Measurements from ENCODE around the gene THSD7A. TPM values are rescaled to one million over a fixed set of nuclear protein-coding genes. Genes with fewer than 3 reads are reported as not detected.

Gene THSD7A
- polyA plus RNA-seq, 3 donors from 2014 or later = not detected

- Mint-ChIP-seq H3K27ac (no peak overlapping the region), H3K9me3 (peaks cover 1 to 42% (median 14%) of the 10 kb centered on the region in 6 donors), H3K36me3 (no peaks in the 10 kb centered on the region), H3K4me1 (no peaks in the 10 kb centered on the region), H3K27me3 (ENCODE audit: low read depth in 3 of 3) (no peaks in the 10 kb centered on the region), H3K4me3 (no peak overlapping the region)
- no peak for DNase-seq
These were observed 43.4 kb downstream of the THSD7A start for GRCh38 chr7:11788568-11788967.

- DNase-seq = no peak
- Mint-ChIP-seq H3K9me3 (peaks cover 1 to 42% (median 13%) of the 10 kb centered on the region in 6 donors), H3K4me1 (no peaks in the 10 kb centered on the region), H3K27ac (no peak overlapping the region), H3K27me3 (ENCODE audit: low read depth in 3 of 3) (no peaks in the 10 kb centered on the region), H3K4me3 (no peak overlapping the region), H3K36me3 (no peaks in the 10 kb centered on the region)
These were observed 44.5 kb downstream of the THSD7A start for GRCh38 chr7:11787534-11787933.

- Mint-ChIP-seq H3K36me3 (no peaks in the 10 kb centered on the region), H3K4me1 (no peaks in the 10 kb centered on the region), H3K9me3 (peaks cover 1 to 37% (median 14%) of the 10 kb centered on the region in 6 donors), H3K27ac (no peak overlapping the region), H3K27me3 (ENCODE audit: low read depth in 3 of 3) (no peaks in the 10 kb centered on the region), H3K4me3 (no peak overlapping the region)
- DNase-seq = no peak
These were observed 45.8 kb downstream of the THSD7A start for GRCh38 chr7:11786186-11786585.

- Mint-ChIP-seq H3K4me3 (no peak overlapping the region), H3K27ac (no peak overlapping the region), H3K27me3 (ENCODE audit: low read depth in 3 of 3) (peaks cover 0 to 1% (median 0%) of the 10 kb centered on the region in 3 donors), H3K36me3 (no peaks in the 10 kb centered on the region), H3K4me1 (no peaks in the 10 kb centered on the region), H3K9me3 (peaks cover 1 to 41% (median 14%) of the 10 kb centered on the region in 6 donors)
- no peak for DNase-seq
These were observed 47.0 kb downstream of the THSD7A start for GRCh38 chr7:11784769-11785536.

GRCh38 chr7:11779864-11780674 is 51.9 kb downstream of the THSD7A start:
- Mint-ChIP-seq H3K9me3 (peaks cover 6 to 27% (median 11%) of the 10 kb centered on the region in 6 donors), H3K36me3 (no peaks in the 10 kb centered on the region), H3K4me1 (no peaks in the 10 kb centered on the region), H3K27ac (no peak overlapping the region), H3K4me3 (no peak overlapping the region), H3K27me3 (ENCODE audit: low read depth in 3 of 3) (peaks cover 0 to 1% (median 0%) of the 10 kb centered on the region in 3 donors)
- no peak for DNase-seq

- Mint-ChIP-seq H3K27me3 (ENCODE audit: low read depth in 3 of 3) (peaks cover 0 to 1% (median 0%) of the 10 kb centered on the region in 3 donors), H3K27ac (no peak overlapping the region), H3K9me3 (peaks cover 2 to 31% (median 15%) of the 10 kb centered on the region in 6 donors), H3K4me3 (no peak overlapping the region), H3K36me3 (no peaks in the 10 kb centered on the region), H3K4me1 (no peaks in the 10 kb centered on the region)
- DNase-seq = no peak
These were observed 56.0 kb downstream of the THSD7A start for GRCh38 chr7:11776039-11776438.

GRCh38 chr7:11775401-11775800 is 56.6 kb downstream of the THSD7A start:
- H3K4me3 Mint-ChIP-seq = no peak overlapping the region
- peaks cover 0 to 1% (median 0%) of the 10 kb centered on the region in 3 donors for H3K27me3 Mint-ChIP-seq (ENCODE audit: low read depth in 3 of 3)
- H3K4me1 Mint-ChIP-seq = no peaks in the 10 kb centered on the region
- no peaks in the 10 kb centered on the region for H3K36me3 Mint-ChIP-seq
- DNase-seq = no peak
- no peak overlapping the region for H3K27ac Mint-ChIP-seq
- peaks cover 0 to 31% (median 15%) of the 10 kb centered on the region in 6 donors for H3K9me3 Mint-ChIP-seq

- no peak overlapping the region for H3K4me3 Mint-ChIP-seq
- H3K9me3 Mint-ChIP-seq = peaks cover 5 to 27% (median 11%) of the 10 kb centered on the region in 6 donors
- no peaks in the 10 kb centered on the region for H3K27me3 Mint-ChIP-seq (ENCODE audit: low read depth in 3 of 3)
- DNase-seq = no peak
- no peak overlapping the region for H3K27ac Mint-ChIP-seq
- H3K36me3 Mint-ChIP-seq = no peaks in the 10 kb centered on the region
- no peaks in the 10 kb centered on the region for H3K4me1 Mint-ChIP-seq
These were observed 63.7 kb downstream of the THSD7A start for GRCh38 chr7:11768263-11768662.

- Mint-ChIP-seq H3K27me3 (ENCODE audit: low read depth in 3 of 3) (no peaks in the 10 kb centered on the region), H3K4me1 (no peaks in the 10 kb centered on the region), H3K4me3 (no peak overlapping the region), H3K27ac (no peak overlapping the region), H3K36me3 (no peaks in the 10 kb centered on the region), H3K9me3 (peaks cover 6 to 17% (median 11%) of the 10 kb centered on the region in 6 donors)
- no peak for DNase-seq
These were observed 64.8 kb downstream of the THSD7A start for GRCh38 chr7:11767148-11767547.

GRCh38 chr7:11760372-11760771 is 71.6 kb downstream of the THSD7A start:
- Mint-ChIP-seq H3K4me1 (no peaks in the 10 kb centered on the region), H3K27me3 (ENCODE audit: low read depth in 3 of 3) (no peaks in the 10 kb centered on the region), H3K27ac (no peak overlapping the region), H3K4me3 (no peak overlapping the region), H3K9me3 (peaks cover 0 to 24% (median 6%) of the 10 kb centered on the region in 6 donors), H3K36me3 (peaks cover 0 to 2% (median 0%) of the 10 kb centered on the region in 3 donors)
- no peak for DNase-seq

GRCh38 chr7:11758627-11759111 is 73.3 kb downstream of the THSD7A start:
- DNase-seq = no peak
- no peak overlapping the region for H3K27ac Mint-ChIP-seq
- H3K4me3 Mint-ChIP-seq = no peak overlapping the region
- H3K27me3 Mint-ChIP-seq (ENCODE audit: low read depth in 3 of 3) = no peaks in the 10 kb centered on the region
- no peaks in the 10 kb centered on the region for H3K4me1 Mint-ChIP-seq
- peaks cover 0 to 4% (median 0%) of the 10 kb centered on the region in 3 donors for H3K36me3 Mint-ChIP-seq
- H3K9me3 Mint-ChIP-seq = peaks cover 0 to 38% (median 8%) of the 10 kb centered on the region in 6 donors

- Mint-ChIP-seq H3K36me3 (peaks cover 0 to 8% (median 0%) of the 10 kb centered on the region in 3 donors), H3K27ac (no peak overlapping the region), H3K9me3 (peaks cover 0 to 39% (median 5%) of the 10 kb centered on the region in 6 donors), H3K4me3 (no peak overlapping the region), H3K27me3 (ENCODE audit: low read depth in 3 of 3) (no peaks in the 10 kb centered on the region), H3K4me1 (no peaks in the 10 kb centered on the region)
- DNase-seq = no peak
These were observed 74.8 kb downstream of the THSD7A start for GRCh38 chr7:11757153-11757552.

- H3K4me3 Mint-ChIP-seq = no peak overlapping the region
- H3K4me1 Mint-ChIP-seq = no peaks in the 10 kb centered on the region
- H3K9me3 Mint-ChIP-seq = peaks cover 0 to 44% (median 7%) of the 10 kb centered on the region in 6 donors
- no peak for DNase-seq
- H3K27me3 Mint-ChIP-seq (ENCODE audit: low read depth in 3 of 3) = no peaks in the 10 kb centered on the region
- H3K27ac Mint-ChIP-seq = no peak overlapping the region
- H3K36me3 Mint-ChIP-seq = peaks cover 0 to 8% (median 0%) of the 10 kb centered on the region in 3 donors
These were observed 77.1 kb downstream of the THSD7A start for GRCh38 chr7:11754933-11755332.

- DNase-seq = no peak
- H3K4me1 Mint-ChIP-seq = no peaks in the 10 kb centered on the region
- no peak overlapping the region for H3K4me3 Mint-ChIP-seq
- no peaks in the 10 kb centered on the region for H3K27me3 Mint-ChIP-seq (ENCODE audit: low read depth in 3 of 3)
- H3K36me3 Mint-ChIP-seq = peaks cover 0 to 8% (median 0%) of the 10 kb centered on the region in 3 donors
- no peak overlapping the region for H3K27ac Mint-ChIP-seq
- H3K9me3 Mint-ChIP-seq = peaks cover 0 to 39% (median 6%) of the 10 kb centered on the region in 6 donors
These were observed 77.9 kb downstream of the THSD7A start for GRCh38 chr7:11754123-11754522.

Data from immature natural killer cell (primary cell).